ENCODE measurements around the gene CYP2D6.

DNA sequence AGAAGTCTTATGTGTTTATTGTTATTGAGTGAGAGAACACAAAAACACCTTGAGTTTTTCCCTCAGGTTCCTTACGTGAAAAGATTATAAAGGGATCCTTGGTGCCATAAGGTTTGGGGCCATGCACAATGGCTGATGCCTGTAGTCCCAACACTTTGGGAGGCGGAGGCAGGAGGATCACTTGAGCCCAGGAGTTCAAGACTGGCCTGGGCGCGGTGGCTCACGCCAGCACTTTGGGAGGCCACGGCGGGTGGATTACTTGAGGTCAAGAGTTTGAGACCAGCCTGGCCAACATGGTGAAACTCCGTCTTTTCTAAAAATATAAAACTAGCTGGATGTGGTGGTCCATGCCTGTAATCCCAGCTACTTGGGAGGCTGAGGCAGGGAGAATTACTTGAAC is 45.7 kb downstream of the CYP2D6 start:
- TF ChIP-seq CTCF (IDR thresholded peaks at IDR 0.05): no peak
- no peak for TF ChIP-seq POLR2A (IDR thresholded peaks at IDR 0.05)
- TF ChIP-seq POLR2AphosphoS5 (IDR thresholded peaks at IDR 0.05): no peak
- TF ChIP-seq EP300 (IDR thresholded peaks at IDR 0.05): no peak
